ENCODE results near the gene ARL6IP5.

The ARL6IP5 gene

DNA sequence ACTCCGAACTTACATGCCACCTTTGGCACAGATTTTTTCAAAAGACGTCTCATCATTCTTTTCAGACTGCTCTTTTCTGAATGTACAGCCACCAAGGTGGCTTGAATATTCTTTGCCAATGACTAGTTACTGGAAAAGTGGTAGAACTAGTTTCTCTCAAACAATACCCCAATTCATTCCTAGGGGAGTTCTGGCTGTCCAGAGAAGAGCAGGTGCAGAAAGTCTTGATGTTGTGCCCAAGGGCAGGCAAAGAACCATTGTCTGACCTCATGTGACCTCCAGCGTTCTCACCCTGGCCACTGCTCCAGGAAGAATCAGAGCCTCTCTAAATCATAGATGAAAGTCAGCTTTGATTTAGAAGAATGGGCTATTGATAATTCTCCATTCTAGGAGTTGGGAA is 32.2 kb downstream of the ARL6IP5 start:
- peak; percentile 88 for DNase-seq (ENCODE audit: low spot score)

DNA sequence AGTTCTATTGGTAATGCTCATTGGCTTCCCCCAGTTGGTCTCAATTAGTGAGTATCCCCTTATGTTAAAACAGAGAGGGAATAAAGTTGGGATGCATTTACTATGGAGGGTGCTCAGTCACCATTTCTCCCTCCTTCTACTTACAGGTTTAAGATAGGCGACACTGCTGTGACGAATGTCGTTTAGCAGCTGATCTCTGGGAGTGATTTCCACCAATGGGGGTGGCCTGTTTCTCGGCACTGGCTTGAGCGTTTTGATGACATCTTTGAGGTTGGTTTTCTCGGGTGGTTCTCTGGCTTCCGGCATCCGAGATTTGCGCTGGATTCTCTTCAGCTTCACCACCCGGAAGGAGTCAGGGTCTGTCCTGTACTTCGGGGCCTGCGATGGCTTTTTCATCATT is 33.8 kb downstream of the ARL6IP5 start:
- DNase-seq (ENCODE audit: low spot score): no peak

DNA sequence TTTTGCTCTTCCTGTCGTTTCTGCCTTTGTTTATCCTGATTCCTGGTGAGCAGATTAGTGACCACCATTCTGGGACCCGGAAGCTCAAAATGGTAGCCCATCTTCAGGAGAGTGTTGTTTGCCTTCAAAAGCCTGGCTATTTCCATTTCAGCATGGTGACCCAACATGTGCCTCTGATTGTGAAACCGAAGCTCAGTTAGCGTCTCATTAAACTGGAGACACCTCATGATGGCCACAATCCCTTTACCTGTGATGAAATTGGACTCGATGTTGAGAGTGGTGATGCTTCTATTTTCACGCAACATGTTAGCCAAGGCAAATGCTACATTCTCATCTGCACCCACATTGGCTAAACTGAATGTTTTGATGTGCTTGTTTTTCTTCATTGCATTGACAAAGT is 34.4 kb downstream of the ARL6IP5 start:
- DNase-seq (ENCODE audit: low spot score): no peak

DNA sequence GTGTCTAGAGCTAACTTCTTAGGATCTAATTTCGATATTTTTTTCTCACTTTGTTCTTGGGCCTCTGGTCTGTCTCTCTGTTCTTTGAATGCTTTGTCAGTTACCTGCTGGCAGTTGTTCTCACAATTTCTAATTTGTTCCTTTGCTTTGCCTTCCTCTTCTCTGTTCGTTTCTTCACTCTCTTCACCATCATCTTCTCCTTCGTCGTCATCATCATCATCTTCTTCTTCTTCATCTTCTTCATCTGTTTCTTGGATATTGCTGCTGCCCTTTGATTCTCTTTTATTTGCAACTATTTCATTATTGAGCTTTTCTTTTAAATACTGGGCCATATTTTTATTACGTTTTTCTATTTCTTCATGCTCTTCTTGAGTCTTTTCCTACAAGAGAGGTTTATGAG is 34.9 kb downstream of the ARL6IP5 start:
- no peak for DNase-seq (ENCODE audit: low spot score)

DNA sequence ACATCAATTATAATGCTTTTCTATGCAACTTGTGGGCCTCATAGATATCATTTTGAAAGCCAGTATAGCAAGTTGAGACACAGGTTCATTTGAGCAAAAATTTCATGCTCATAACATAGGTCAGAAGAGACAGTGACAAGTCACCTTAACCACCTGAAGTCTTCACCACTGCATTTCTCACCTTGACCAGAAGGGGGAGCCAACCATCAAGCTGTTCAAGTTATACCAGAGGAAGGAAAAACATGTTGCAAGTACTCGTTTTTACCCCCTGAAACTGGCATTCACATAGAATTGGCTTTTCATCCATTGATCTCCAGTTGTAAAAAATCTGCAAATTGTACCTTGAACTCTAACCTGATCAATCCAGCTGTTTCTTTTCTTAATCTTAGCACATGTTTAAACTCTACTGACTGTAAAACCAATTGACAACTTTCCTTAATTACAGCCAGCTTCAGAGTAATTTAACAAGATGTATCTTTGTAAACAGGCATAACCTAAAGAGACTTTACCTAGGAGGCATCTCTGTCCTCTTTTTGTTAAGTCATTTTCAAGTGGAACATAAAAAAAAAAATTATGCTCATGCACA is 36.2 kb downstream of the ARL6IP5 start:
- DNase-seq (ENCODE audit: low spot score): peak; percentile 88

DNA sequence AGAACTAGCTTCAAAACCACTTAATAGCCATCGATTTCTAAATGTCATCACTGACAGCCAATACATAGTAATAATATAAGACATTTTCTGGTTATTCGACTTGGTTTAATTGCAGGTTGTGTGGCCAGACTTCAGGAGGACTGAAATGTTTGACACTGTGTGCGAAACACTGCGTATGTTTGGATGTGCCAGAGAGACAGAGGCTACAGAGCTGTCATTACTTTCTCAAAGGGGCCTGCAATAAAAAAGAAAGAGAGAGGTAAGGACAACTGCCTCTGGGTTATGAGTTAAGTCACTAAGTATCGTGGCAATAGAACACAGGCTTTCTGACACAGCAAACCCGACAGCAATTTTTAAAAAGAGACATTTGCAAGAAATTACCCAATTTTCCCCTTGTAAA is 36.8 kb downstream of the ARL6IP5 start:
- DNase-seq (ENCODE audit: low spot score): no peak

DNA sequence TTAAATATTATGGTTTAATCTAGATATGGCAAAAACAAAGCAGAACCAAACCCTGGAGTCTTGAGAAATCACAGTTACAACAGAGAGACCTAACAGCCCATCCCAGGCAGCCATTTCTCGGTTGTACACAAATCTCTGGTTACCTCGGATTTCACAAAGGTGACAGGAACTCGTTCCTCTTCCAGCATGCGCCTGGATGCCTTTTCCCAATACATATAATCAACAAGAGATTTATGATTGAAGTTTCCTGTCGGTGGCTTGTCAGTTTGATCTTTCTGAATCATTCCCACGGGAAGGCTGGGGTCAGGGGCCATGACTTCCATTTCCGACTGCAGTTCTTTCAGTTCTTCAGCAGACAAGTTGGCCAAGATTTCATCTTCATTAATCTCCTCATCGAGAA is 37.2 kb downstream of the ARL6IP5 start:
- DNase-seq (ENCODE audit: low spot score): no peak

DNA sequence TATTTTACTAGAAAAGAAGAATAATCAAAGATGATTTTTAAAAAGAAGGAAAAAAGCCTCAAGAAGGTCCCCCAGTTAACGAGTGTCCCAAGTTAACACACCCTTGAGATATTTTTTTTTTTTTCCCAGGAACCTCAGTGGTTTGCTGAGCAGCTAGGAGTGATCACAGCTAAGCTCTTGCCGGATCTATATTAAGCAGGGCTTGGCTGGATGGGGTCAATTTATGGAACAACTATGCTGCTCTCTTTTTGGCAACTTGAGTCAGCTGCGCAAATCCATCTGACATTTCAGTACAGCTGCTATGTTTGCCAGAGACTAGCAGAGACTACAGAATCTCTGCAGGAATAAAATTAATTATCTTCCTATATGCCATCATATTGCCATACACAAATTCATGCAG is 37.7 kb downstream of the ARL6IP5 start, which contains the start of gene LMOD3:
LMOD3 (minus strand) TSS at position 193 of the 400 bp plus-strand sequence. CDS start 209 bp downstream, outside the sequence.
- no peak for DNase-seq (ENCODE audit: low spot score)

DNA sequence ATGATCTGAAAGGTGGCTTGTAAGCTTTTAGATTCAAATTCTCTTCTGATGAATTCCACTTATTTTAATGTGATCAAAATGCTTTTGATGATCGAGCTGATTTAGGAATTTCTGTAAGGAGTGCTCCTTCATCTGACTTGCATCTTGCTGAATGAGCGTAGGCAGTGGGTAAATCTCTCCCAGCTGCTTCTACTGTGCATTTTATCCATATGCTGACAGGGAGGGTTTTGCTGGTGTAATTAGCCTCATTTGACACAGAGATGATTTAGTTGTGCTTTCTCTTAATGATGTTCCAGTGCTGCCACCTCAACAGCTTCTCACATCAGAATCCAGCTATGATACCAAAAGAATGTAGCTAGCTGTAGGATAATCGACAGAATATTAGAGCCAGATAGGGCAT is 41.5 kb downstream of the ARL6IP5 start:
- DNase-seq (ENCODE audit: low spot score): no peak

DNA sequence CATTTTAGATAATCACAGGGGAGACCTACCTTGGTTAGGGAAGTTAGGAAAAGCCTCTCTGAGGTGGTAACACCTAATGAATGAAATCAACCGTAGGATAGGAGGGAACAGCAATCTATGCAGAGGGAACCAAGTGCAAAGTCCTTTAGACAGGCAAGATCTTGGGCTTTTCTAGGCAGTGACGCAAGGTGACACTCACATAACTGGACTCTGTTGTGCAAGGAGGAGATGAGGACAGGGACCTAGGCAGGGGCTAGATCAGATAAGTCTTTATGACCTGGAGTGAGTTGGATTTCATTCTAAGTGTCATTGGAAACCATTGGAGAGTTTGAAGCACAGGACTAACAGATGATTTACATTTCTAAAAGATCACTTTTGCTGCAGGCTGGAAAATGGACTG is 42.3 kb downstream of the ARL6IP5 start:
- DNase-seq (ENCODE audit: low spot score): no peak

DNA sequence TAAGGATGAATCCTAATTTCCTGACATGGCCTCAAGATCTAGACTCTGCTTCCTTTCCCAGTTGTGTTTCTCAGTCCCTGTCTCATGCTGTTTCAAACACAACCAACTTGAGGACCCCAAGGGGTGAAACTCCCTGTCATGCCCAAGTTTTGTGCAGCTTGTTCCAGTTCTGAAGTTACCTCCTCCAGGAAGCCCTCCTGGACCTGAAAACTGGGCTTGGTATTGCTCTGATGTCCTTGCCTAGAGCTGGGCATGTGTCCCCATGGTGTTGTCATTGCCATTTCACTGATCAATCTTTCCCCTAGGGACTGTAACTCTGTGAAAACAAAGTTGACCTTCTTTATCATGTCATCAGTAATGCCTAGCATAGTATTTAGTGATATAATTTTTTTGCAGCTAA is 43.8 kb downstream of the ARL6IP5 start:
- DNase-seq (ENCODE audit: low spot score): no peak

DNA sequence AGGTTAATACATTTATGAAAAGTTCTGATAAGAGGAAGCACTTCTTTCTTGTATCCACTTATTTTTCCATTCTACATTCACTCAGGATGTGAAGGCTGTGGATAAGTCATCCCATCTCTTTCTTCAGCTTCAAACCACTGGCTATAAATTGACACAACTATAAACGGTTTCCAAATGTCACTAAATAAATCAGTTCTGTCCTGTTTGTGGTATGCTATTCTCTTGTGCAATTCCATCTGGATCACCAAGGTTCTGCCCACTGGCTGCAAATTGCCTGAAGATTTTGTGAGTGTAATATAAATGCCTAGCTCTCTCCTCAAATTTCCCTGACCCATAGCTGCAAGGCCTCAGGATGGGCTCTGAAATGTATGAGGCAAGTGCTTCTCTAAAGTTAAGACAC is 44.8 kb downstream of the ARL6IP5 start:
- no peak for DNase-seq (ENCODE audit: low spot score)

DNA sequence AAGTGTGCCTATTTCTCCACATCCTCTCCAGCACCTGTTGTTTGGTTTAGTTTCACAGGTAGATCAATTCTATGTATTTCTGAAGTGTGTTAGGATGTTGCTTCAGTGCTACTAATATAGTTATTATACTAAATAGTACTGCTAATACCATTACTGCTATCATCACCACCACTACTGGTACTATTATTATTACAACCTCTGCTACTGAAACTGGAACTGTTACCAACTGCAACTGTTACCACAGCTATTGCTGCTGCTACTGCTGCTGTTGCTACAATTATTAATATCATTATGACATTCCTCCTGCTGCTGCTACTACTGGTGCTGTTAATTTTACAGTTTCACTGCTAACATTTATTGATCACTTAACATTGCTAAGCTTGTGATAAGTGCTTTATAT is 46.0 kb downstream of the ARL6IP5 start:
- DNase-seq (ENCODE audit: low spot score): no peak

DNA sequence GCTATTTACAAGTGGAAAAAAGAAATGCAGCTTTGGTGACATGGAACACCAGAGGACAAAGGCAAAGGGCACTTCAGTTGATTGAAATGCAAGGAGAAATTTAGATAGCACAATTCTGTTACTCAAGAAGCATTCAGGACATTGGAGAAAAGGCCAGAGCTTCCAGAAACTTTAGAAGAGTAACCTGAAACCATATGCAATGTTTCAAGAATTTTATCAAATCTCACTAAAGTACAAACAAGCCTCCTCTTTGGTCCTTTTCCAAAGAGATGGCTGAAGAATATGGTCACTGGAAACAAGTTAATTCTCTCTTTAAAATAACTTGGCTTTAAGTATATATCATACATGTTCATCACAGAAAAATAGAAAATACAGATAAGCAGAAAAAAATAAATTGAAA is 52.3 kb downstream of the ARL6IP5 start:
- no peak for DNase-seq (ENCODE audit: low spot score)

DNA sequence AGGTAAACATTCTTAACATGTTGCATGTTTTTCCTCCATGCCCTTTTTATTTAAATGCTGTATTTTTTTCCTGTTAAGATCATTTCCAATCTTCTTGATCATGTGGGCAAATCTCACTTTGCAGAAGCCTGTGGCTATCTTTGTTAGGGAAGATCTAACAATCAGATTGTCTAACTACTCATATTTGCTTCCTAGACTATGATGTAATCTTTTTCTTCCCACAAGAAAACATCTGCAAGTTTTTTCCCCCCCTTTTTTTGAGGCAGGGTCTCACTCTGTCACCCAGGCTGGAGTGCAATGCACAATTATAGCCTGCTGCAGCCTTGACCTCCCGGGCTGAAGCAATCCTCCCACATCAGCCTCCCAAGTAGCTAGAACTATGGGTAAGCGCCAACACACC is 52.7 kb downstream of the ARL6IP5 start:
- no peak for DNase-seq (ENCODE audit: low spot score)

DNA sequence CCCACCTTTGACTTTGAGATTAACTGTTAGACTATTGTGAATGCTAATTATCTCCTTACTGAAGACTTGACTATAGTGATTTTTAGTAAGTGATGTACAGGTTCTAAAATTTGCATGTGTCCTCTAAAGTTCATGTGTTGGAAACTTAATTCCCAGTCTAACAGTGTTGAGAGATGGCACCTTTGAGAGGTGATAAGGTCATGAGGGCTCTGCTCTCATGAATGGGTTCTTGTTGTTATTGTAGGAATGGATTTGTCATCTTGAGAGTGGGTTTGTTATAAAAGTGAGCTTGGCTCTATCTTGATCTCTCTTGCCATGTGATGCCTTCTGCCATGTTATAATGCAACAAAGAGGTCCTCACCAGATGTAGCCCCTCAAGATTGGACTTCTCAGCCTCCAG is 56.6 kb downstream of the ARL6IP5 start:
- DNase-seq (ENCODE audit: low spot score): no peak

DNA sequence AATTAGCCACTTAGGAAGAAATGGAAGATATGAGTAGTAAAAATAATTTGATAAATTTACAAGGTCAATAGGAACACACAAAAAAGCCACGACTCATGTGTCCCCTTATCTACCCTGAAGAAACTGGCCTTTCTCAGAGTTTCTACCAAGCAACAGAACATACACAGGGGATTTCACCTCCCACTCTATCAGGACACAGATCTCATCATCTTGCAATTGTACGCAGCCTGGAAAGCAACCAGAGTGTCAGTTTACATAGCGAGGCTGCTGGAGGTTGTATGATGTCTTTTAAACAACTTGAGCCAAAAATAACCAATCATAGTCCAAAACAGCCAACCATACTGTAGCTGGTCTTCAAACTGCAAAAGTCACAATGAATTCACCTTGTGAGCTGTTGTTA is 57.4 kb downstream of the ARL6IP5 start:
- DNase-seq (ENCODE audit: low spot score): no peak

DNA sequence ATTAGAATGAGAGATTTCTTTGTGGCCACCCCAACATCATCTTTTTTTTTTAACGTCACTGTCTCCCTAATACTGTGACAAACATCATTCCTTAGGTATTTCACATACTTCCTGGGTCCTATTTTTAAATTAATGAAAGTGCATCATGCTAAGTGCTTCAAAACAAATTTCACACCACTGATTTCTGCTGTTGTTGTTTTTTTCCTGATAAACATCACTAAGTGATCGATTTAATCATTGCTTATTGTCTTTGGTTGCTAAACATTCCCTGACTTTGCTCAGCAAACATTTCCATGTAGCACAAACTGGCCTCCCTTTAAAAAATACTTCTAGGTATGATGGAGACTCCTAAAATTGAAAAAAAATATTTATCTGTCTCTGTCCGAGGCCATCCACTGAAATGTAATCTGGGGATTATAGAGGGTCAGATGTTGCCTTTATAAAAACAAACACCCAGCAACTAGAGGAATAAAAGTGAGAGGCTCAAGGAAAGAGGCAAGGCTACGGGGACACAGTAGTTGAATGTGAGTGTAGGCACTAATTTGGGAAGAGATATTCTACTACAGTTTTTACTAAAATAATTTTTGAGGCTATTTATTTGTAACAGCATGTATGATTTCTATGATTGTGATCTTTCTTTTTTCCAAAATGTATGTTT is 58.2 kb downstream of the ARL6IP5 start:
- no peak for DNase-seq (ENCODE audit: low spot score)

DNA sequence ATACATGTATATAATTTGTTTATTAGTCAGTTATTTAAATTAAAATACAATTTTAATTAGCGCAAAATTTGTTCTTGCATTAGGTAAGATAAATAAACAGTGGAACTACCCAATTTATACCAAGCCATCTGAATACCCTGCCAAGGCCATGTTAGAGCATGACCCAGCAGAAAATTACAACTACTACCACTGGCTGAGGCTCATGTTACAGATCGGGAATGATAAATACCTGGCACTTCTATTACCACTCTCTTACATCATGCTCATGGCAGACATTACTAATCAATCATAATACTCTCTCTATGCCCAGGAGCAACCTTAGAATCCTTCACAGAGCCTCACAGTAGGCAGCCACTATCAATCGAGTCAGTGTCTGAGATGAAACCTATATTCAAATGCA is 58.9 kb downstream of the ARL6IP5 start:
- no peak for DNase-seq (ENCODE audit: low spot score)

DNA sequence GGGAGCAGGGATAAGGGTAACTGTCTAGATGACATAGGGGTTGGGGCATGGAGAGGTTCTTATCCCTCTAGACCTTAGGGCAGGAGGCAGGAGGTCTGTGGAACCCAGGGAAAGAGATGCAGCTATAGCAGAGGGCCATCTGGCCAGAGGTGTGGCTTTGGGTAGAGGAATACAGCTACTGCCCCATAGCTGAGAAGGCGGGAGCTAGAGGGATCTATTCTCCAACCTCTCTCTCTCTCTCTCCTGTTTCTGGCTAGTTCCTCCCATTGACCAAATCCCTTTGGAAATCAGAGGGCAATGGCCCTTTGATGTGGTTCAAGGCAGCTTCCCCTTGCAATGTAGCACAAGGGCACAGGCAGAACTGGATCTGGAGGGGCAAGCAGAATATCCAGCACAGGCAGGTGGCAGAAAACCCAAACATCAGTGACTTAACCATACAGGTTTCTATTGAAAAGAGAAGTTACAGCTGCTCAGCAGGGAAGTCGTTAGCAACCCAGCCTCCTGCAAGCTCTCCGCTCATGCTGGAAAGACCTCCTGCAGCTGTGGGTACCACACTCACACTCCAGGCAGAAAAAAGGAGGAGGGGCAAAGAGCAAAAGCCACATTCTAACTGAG is 60.0 kb downstream of the ARL6IP5 start:
- no peak for DNase-seq (ENCODE audit: low spot score)

DNA sequence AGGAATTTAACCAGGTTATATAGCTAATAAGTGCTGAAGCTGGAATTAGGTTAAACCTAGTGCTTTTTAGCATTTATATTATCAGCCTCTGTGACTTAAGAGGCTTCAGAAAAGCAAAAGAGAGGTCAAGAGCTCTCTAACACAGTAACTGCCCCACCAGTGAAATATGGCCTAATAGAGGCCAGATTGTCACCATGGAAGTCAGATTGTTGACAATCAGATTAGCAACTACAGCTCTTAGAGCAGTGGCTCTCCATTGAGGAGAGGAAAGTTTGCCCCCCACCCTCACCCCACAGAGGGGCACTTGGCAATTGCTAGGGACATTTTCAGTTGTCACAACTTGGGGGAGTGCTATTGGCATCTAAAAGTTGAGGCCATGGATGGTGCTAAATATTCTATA is 61.0 kb downstream of the ARL6IP5 start:
- DNase-seq (ENCODE audit: low spot score): no peak

DNA sequence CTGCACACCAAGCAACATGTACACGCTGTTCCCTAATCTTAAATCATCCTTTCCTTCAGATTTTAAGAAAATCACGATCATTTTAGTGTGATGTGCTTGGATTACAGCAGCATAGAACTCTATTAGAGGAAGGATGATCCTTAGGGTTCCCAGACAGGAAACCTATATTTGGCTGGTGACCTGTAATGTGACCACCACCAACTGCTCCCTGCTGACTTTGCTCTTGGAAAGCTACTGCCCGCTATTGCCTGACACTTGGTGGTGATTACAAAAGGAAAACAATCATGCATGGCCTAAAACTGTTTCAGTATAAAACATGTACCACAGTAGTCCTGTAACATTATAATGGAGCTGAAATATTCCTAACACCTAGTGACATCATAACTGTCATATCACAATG is 64.8 kb downstream of the ARL6IP5 start:
- no peak for DNase-seq (ENCODE audit: low spot score)

All from Ammon's horn (tissue), 1 donor.